WI38 (cell line): Measurements from ENCODE around the gene ARID1B.

ENCODE experiments used
- H3K4me3 ChIP-seq: 2 replicates; pipeline ENCODE4 v1.5.1; 2011; ENCODE audit warnings: low read depth, mild to moderate bottlenecking, control low read depth, low read length
- CTCF ChIP-seq: IDR thresholded peaks from 2 replicates; pipeline ENCODE4 v1.5.1; 2012; ENCODE audit warnings: low read depth, mild to moderate bottlenecking, control low read depth, low read length

Gene ARID1B

GRCh38 chr6:157023958-157024357 lies 246.8 kb downstream of the ARID1B start:
- TF ChIP-seq CTCF = no peak
- no peak overlapping the region for H3K4me3 ChIP-seq

GRCh38 chr6:157024745-157025144 lies 247.6 kb downstream of the ARID1B start:
- no peak for TF ChIP-seq CTCF
- H3K4me3 ChIP-seq = no peak overlapping the region

- TF ChIP-seq CTCF = no peak
Observed at GRCh38 chr6:157025437-157025836, 248.3 kb downstream of the ARID1B start.

GRCh38 chr6:157029980-157030690 lies 253.0 kb downstream of the ARID1B start:
- H3K4me3 ChIP-seq = no peak overlapping the region
- no peak for TF ChIP-seq CTCF

More at GRCh38 chr6:157025437-157025836, 248.3 kb downstream of the ARID1B start:
- H3K4me3 ChIP-seq = no peak overlapping the region

- no peak for TF ChIP-seq CTCF
- no peak overlapping the region for H3K4me3 ChIP-seq
Observed at GRCh38 chr6:157030755-157031154, 253.6 kb downstream of the ARID1B start.

GRCh38 chr6:157032923-157033322 lies 255.7 kb downstream of the ARID1B start:
- H3K4me3 ChIP-seq = peak overlapping the region; percentile 70
- no peak for TF ChIP-seq CTCF

GRCh38 chr6:157033428-157034140 lies 256.4 kb downstream of the ARID1B start:
- no peak for TF ChIP-seq CTCF
- H3K4me3 ChIP-seq = peak overlapping the region; percentile 70
